SK-N-SH treated with all-trans-retinoic acid at 6 μM for 48 hours (cell line): Measurements from ENCODE around the gene ADGRE3.

Experiments
- ATAC-seq: fragments of 200-7000 bp; cut with Tn5 transposase; 3 replicates; pipeline ENCODE4 v1.9.1; 2020; ENCODE audit warnings: mild to moderate bottlenecking, moderate library complexity
- ARNTL ChIP-seq: fragments of 450-650 bp; formaldehyde crosslinking; IDR thresholded peaks from 2 replicates; pipeline ENCODE4 v1.5.0; 2020; ENCODE audit warnings: low read depth, mild to moderate bottlenecking, moderate library complexity, borderline replicate concordance
- CREB5 ChIP-seq: fragments of 250-450 bp; sonication (Bioruptor Pico); IDR thresholded peaks from 2 replicates; pipeline ENCODE4 v1.5.1; 2020; ENCODE audit warnings: low read depth, mild to moderate bottlenecking, moderate library complexity
- CSDC2 ChIP-seq: fragments of 250-450 bp; sonication (Bioruptor Pico); IDR thresholded peaks from 2 replicates; pipeline ENCODE4 v1.5.0; 2020; ENCODE audit warnings: mild to moderate bottlenecking, moderate library complexity
- ESRRG ChIP-seq: fragments of 250-450 bp; sonication (Bioruptor Pico); IDR thresholded peaks from 2 replicates; pipeline ENCODE4 v1.6.1; 2021; ENCODE audit warnings: mild to moderate bottlenecking
- OSR1 ChIP-seq: fragments of 250-450 bp; sonication (Bioruptor Pico); IDR thresholded peaks from 2 replicates; pipeline ENCODE4 v1.8.0; 2022; ENCODE audit warnings: moderate library complexity, mild to moderate bottlenecking, inconsistent platforms
- POU6F1 ChIP-seq: fragments of 250-450 bp; sonication (Bioruptor Pico); IDR thresholded peaks from 2 replicates; pipeline ENCODE4 v1.8.0; 2021; ENCODE audit warnings: low read depth, mild to moderate bottlenecking, moderate library complexity, borderline replicate concordance
- PPARA ChIP-seq: fragments of 250-450 bp; sonication (Bioruptor Pico); IDR thresholded peaks from 2 replicates; pipeline ENCODE4 v1.5.0; 2020; ENCODE audit warnings: mild to moderate bottlenecking, borderline replicate concordance
- RARB ChIP-seq: fragments of 250-450 bp; sonication (Bioruptor Pico); IDR thresholded peaks from 2 replicates; pipeline ENCODE4 v1.8.0; 2021; ENCODE audit warnings: mild to moderate bottlenecking, moderate library complexity
- TCF4 ChIP-seq: fragments of 250-450 bp; sonication (Bioruptor Pico); IDR thresholded peaks from 2 replicates; pipeline ENCODE4 v1.8.0; 2021; ENCODE audit warnings: mild to moderate bottlenecking, moderate library complexity, borderline replicate concordance
- TOX ChIP-seq: fragments of 250-450 bp; sonication (Bioruptor Pico); IDR thresholded peaks from 2 replicates; pipeline ENCODE4 v1.8.0; 2021; ENCODE audit warnings: mild to moderate bottlenecking, moderate library complexity, borderline replicate concordance
- ZC3H10 ChIP-seq: fragments of 250-450 bp; sonication (Bioruptor Pico); IDR thresholded peaks from 2 replicates; pipeline ENCODE4 v1.5.1; 2021; ENCODE audit warnings: mild to moderate bottlenecking, moderate library complexity
- ZFP3 ChIP-seq: fragments of 250-450 bp; sonication (Bioruptor Pico); IDR thresholded peaks from 2 replicates; pipeline ENCODE4 v1.5.0; 2020; ENCODE audit warnings: mild to moderate bottlenecking, moderate library complexity
- ZFP30 ChIP-seq: fragments of 450-650 bp; formaldehyde crosslinking; IDR thresholded peaks from 2 replicates; pipeline ENCODE4 v1.5.0; 2022; ENCODE audit warnings: mild to moderate bottlenecking, moderate library complexity
- ZNF565 ChIP-seq: fragments of 450-650 bp; formaldehyde crosslinking; conservative IDR thresholded peaks from 2 replicates; pipeline ENCODE4 v1.5.0; 2020; ENCODE audit warnings: low read depth, mild to moderate bottlenecking, moderate library complexity
- ZNF70 ChIP-seq: fragments of 450-650 bp; formaldehyde crosslinking; IDR thresholded peaks from 2 replicates; pipeline ENCODE4 v1.5.0; 2020; ENCODE audit warnings: mild to moderate bottlenecking, moderate library complexity
- ZNF8 ChIP-seq: fragments of 450-650 bp; formaldehyde crosslinking; IDR thresholded peaks from 2 replicates; pipeline ENCODE4 v1.5.0; 2020; ENCODE audit warnings: mild to moderate bottlenecking, moderate library complexity
- TF ChIP-seq, protein P1 (sequence below): fragments of 250-450 bp; sonication (Bioruptor Pico); IDR thresholded peaks from 2 replicates; pipeline ENCODE4 v1.8.0; 2020; ENCODE audit warnings: mild to moderate bottlenecking, moderate library complexity, borderline replicate concordance
- TF ChIP-seq, protein P2 (sequence below): fragments of 250-450 bp; sonication (Bioruptor Pico); IDR thresholded peaks from 2 replicates; pipeline ENCODE4 v1.5.0; 2020; ENCODE audit warnings: mild to moderate bottlenecking, moderate library complexity
- TF ChIP-seq, protein P3 (sequence below): fragments of 250-450 bp; sonication (Bioruptor Pico); IDR thresholded peaks from 2 replicates; pipeline ENCODE4 v1.5.1; 2021; ENCODE audit warnings: mild to moderate bottlenecking, moderate library complexity

The ADGRE3 gene

GRCh38 chr19:14649020-14649419 is 25.6 kb downstream of the ADGRE3 start (continued):
- no peak for TF ChIP-seq ZC3H10

- TF ChIP-seq CSDC2 (CRISPR knock-in tag), result no peak
- TF ChIP-seq ARNTL (CRISPR knock-in tag), result no peak
- TF ChIP-seq TOX (CRISPR knock-in tag), result no peak
- TF ChIP-seq PPARA (CRISPR knock-in tag), result no peak
- TF ChIP-seq, all 23 proteins: peak for 0
- no peak for ATAC-seq
Observed at GRCh38 chr19:14648506-14648905, 26.1 kb downstream of the ADGRE3 start.

- TF ChIP-seq ARNTL (CRISPR knock-in tag) (no peak), TCF4 (no peak), PPARA (CRISPR knock-in tag) (no peak), ZFP30 (no peak), POU6F1 (CRISPR knock-in tag) (no peak), ZFP3 (CRISPR knock-in tag) (no peak), RARB (CRISPR knock-in tag) (no peak), CREB5 (CRISPR knock-in tag) (no peak), ZC3H10 (no peak), ZNF565 (CRISPR knock-in tag) (no peak), OSR1 (CRISPR knock-in tag) (no peak), ZNF8 (CRISPR knock-in tag) (no peak), CSDC2 (CRISPR knock-in tag) (no peak), ESRRG (CRISPR knock-in tag) (no peak), TOX (CRISPR knock-in tag) (no peak), ZNF70 (CRISPR knock-in tag) (no peak)
- TF ChIP-seq, protein P1, sequence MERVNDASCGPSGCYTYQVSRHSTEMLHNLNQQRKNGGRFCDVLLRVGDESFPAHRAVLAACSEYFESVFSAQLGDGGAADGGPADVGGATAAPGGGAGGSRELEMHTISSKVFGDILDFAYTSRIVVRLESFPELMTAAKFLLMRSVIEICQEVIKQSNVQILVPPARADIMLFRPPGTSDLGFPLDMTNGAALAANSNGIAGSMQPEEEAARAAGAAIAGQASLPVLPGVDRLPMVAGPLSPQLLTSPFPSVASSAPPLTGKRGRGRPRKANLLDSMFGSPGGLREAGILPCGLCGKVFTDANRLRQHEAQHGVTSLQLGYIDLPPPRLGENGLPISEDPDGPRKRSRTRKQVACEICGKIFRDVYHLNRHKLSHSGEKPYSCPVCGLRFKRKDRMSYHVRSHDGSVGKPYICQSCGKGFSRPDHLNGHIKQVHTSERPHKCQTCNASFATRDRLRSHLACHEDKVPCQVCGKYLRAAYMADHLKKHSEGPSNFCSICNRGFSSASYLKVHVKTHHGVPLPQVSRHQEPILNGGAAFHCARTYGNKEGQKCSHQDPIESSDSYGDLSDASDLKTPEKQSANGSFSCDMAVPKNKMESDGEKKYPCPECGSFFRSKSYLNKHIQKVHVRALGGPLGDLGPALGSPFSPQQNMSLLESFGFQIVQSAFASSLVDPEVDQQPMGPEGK (CRISPR knock-in tag), result no peak
- TF ChIP-seq, protein P2, sequence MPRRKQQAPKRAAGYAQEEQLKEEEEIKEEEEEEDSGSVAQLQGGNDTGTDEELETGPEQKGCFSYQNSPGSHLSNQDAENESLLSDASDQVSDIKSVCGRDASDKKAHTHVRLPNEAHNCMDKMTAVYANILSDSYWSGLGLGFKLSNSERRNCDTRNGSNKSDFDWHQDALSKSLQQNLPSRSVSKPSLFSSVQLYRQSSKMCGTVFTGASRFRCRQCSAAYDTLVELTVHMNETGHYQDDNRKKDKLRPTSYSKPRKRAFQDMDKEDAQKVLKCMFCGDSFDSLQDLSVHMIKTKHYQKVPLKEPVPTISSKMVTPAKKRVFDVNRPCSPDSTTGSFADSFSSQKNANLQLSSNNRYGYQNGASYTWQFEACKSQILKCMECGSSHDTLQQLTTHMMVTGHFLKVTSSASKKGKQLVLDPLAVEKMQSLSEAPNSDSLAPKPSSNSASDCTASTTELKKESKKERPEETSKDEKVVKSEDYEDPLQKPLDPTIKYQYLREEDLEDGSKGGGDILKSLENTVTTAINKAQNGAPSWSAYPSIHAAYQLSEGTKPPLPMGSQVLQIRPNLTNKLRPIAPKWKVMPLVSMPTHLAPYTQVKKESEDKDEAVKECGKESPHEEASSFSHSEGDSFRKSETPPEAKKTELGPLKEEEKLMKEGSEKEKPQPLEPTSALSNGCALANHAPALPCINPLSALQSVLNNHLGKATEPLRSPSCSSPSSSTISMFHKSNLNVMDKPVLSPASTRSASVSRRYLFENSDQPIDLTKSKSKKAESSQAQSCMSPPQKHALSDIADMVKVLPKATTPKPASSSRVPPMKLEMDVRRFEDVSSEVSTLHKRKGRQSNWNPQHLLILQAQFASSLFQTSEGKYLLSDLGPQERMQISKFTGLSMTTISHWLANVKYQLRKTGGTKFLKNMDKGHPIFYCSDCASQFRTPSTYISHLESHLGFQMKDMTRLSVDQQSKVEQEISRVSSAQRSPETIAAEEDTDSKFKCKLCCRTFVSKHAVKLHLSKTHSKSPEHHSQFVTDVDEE, result no peak
- TF ChIP-seq, protein P3, sequence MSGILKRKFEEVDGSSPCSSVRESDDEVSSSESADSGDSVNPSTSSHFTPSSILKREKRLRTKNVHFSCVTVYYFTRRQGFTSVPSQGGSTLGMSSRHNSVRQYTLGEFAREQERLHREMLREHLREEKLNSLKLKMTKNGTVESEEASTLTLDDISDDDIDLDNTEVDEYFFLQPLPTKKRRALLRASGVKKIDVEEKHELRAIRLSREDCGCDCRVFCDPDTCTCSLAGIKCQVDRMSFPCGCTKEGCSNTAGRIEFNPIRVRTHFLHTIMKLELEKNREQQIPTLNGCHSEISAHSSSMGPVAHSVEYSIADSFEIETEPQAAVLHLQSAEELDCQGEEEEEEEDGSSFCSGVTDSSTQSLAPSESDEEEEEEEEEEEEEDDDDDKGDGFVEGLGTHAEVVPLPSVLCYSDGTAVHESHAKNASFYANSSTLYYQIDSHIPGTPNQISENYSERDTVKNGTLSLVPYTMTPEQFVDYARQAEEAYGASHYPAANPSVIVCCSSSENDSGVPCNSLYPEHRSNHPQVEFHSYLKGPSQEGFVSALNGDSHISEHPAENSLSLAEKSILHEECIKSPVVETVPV (CRISPR knock-in tag), result no peak
- ATAC-seq, result no peak
Observed at GRCh38 chr19:14639536-14640277, 34.9 kb downstream of the ADGRE3 start.

DNA sequence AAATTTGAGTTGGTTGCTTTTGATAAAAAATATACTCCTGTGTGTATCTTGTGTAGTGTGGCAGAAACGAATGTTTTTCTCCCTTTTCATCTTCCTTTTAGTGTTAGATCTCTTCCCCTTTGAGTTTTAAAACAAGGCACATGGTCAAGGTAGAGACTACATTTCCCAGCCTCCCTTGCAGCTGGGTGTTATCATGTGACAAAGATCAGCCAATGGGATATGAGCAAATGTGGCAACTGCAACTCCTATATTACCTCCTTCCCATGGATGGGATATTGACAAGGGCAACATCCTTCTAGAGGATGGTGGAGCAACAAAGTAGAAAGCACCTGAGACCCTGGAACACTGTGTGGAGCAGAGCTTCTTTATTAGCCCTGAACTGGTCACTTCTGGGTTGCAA is 42.4 kb downstream of the ADGRE3 start:
- 0 out of 2 replicates have a peak, but pooled peaks have one; percentile 29 for TF ChIP-seq ZFP3 (CRISPR knock-in tag)
- TF ChIP-seq, protein P1 (CRISPR knock-in tag), result no peak
- peak; percentile 47; the same call in 2 of the 3 replicates for ATAC-seq
